Neuronal stem cell (in vitro differentiated cells): Measurements from ENCODE around the gene PARD3.

ENCODE experiments used
- DNase-seq: peaks from one replicate; pipeline ENCODE4 v3.0.0-alpha.2; 2013; ENCODE audit warnings: low spot score
- H2AFZ ChIP-seq: one replicate; pipeline ENCODE4 v1.6.1; 2013; ENCODE audit warnings: mild to moderate bottlenecking, low read length, inconsistent platforms
- H2AK5ac ChIP-seq: 2 replicates; pipeline ENCODE4 v1.6.1; 2013; ENCODE audit warnings: low read depth, mild to moderate bottlenecking, inconsistent platforms, low read length, moderate library complexity, mixed read lengths
- H2BK120ac ChIP-seq: 2 replicates; pipeline ENCODE4 v1.6.1; 2013; ENCODE audit warnings: low read depth, mild to moderate bottlenecking, inconsistent platforms, low read length, moderate library complexity, mixed read lengths
- H2BK12ac ChIP-seq: one replicate; pipeline ENCODE4 v1.6.1; 2013; ENCODE audit warnings: low read length, inconsistent platforms
- H2BK15ac ChIP-seq: 2 replicates; pipeline ENCODE4 v1.6.1; 2013; ENCODE audit warnings: mild to moderate bottlenecking, low read length, inconsistent platforms, mixed read lengths
- H2BK5ac ChIP-seq: one replicate; pipeline ENCODE4 v1.6.1; 2013; ENCODE audit warnings: inconsistent platforms, mild to moderate bottlenecking, low read length, moderate library complexity
- H3K14ac ChIP-seq: one replicate; pipeline ENCODE4 v1.6.1; 2013; ENCODE audit warnings: low read length, inconsistent platforms
- H3K18ac ChIP-seq: 2 replicates; pipeline ENCODE4 v1.6.1; 2013; ENCODE audit warnings: low read length, inconsistent platforms
- H3K23ac ChIP-seq: 2 replicates; pipeline ENCODE4 v1.6.1; 2013; ENCODE audit warnings: low read depth, mild to moderate bottlenecking, mixed read lengths, low read length, inconsistent platforms; ENCODE audit not compliant: poor library complexity
- H3K27ac ChIP-seq: replicated peaks from 3 replicates; pipeline ENCODE4 v1.5.1; 2013; ENCODE audit warnings: low read length, inconsistent platforms
- H3K27me3 ChIP-seq, 3 experiments: 2 replicates each; pipeline ENCODE4 v1.6.1; 2013; ENCODE audit warnings: low read length in 3 of 3, mild to moderate bottlenecking in 2 of 3, inconsistent platforms in 1 of 3, low read depth in 1 of 3, mixed read lengths in 1 of 3, moderate library complexity in 1 of 3; ENCODE audit not compliant: control insufficient read depth in 3 of 3, insufficient read depth in 3 of 3
- H3K36me3 ChIP-seq, 2 donors: replicated peaks in 1 of 2; 2 replicates each; pipeline ENCODE4 v1.6.1; 2013; ENCODE audit warnings: low read length in 2 of 2; ENCODE audit not compliant: control insufficient read depth in 2 of 2, insufficient read depth in 2 of 2
- H3K4ac ChIP-seq: 2 replicates; pipeline ENCODE4 v1.6.1; 2013; ENCODE audit warnings: inconsistent platforms, mild to moderate bottlenecking, low read length, moderate library complexity
- H3K4me1 ChIP-seq, 2 donors: 1 replicate in 1 of 2; 2 replicates in 1 of 2; pipeline ENCODE4 v1.6.1; 2013; ENCODE audit warnings: low read length in 2 of 2, low read depth in 1 of 2; ENCODE audit not compliant: control insufficient read depth in 2 of 2, insufficient read depth in 1 of 2
- H3K4me2 ChIP-seq: one replicate; pipeline ENCODE4 v1.6.1; 2013; ENCODE audit warnings: mild to moderate bottlenecking, low read length, inconsistent platforms; ENCODE audit not compliant: insufficient read depth, poor library complexity, severe bottlenecking
- H3K4me3 ChIP-seq, 2 donors: 2 replicates each; pipeline ENCODE4 v1.5.1; 2013; ENCODE audit warnings: low read length in 2 of 2, mild to moderate bottlenecking in 2 of 2, inconsistent platforms in 1 of 2, moderate library complexity in 1 of 2
- H3K79me1 ChIP-seq: one replicate; pipeline ENCODE4 v1.6.1; 2013; ENCODE audit warnings: low read depth, mild to moderate bottlenecking, inconsistent platforms, low read length, moderate library complexity
- H3K9ac ChIP-seq: one replicate; pipeline ENCODE4 v1.6.1; 2013; ENCODE audit warnings: mild to moderate bottlenecking, low read depth, low read length, inconsistent platforms; ENCODE audit not compliant: poor library complexity
- H3K9me3 ChIP-seq, 2 donors: replicated peaks in 1 of 2; 2 replicates each; pipeline versions ENCODE3 to v1.6.1; 2013; ENCODE audit warnings: low read length in 2 of 2, mild to moderate bottlenecking in 2 of 2, inconsistent platforms in 1 of 2, low read depth in 1 of 2, mixed read lengths in 1 of 2, moderate library complexity in 1 of 2; ENCODE audit not compliant: control insufficient read depth in 2 of 2, insufficient read depth in 1 of 2
- H4K8ac ChIP-seq: one replicate; pipeline ENCODE4 v1.6.1; 2013; ENCODE audit warnings: low read depth, mild to moderate bottlenecking, inconsistent platforms, low read length, moderate library complexity
- H4K91ac ChIP-seq: one replicate; pipeline ENCODE4 v1.6.1; 2013; ENCODE audit warnings: low read length, low read depth, mild to moderate bottlenecking, inconsistent platforms; ENCODE audit not compliant: poor library complexity
- WGBS, 2 donors: extraction: QIAGEN DNeasy Blood & Tissue Kit; methylation state at CpG; one replicate each; pipeline ENCODE4 v1.1.7; 2013; ENCODE audit warnings: missing lambda C conversion rate in 2 of 2, mixed read lengths in 1 of 2; ENCODE audit not compliant: insufficient read length in 2 of 2, insufficient replicate concordance in 1 of 2; ENCODE audit errors: extremely low coverage in 2 of 2; 5-methylcytosine and 5-hydroxymethylcytosine counted together

The PARD3 gene

DNA sequence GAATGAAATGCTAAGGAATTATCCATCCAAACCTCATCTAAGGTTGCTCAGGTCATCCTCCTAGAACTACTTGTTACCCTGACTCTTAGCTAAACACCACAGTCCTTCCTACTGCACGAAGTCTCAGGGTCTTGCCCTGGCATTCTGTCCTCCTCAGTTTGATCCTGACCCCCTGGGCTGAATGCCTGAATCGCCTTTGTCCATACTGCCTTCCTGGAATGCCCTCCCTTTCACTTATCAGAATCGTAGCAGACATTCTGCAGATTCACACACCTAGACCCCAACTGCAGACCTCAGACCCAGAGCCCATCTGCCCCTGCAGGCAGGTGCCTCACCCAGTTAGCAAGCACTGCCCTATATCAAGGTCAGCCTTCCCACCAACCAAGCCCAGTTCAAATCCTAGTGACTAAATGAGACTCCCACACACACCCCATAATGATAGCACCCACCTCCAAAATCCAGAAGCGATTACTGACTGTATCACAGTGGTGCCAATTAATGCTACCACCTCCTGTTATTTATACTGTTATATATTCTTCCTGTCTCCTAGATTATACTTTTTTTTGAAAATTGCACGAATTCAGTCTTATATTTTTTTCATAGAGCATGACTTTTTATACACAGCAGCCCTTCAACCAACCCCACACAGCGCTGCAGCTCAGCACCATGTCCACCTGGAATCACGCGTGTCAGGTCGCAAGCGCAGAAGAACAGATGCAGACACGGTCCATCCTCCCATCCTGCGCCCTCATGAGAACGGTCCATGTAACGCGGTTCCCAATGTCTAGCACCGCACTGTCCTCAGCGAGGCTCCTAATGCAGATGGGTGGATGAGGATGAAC, 3.7 kb downstream of the PARD3 start:
- Histone ChIP-seq H2AK5ac (no peak overlapping the region), H2BK120ac (no peak overlapping the region), H3K4me3 (peak overlapping the region in 1 of 2 donors; percentile 55), H2BK5ac (no peak overlapping the region), H3K9me3 (no peaks in the 10 kb centered on the region), H3K36me3 (no peaks in the 10 kb centered on the region), H3K79me1 (peaks cover 8% of the 10 kb centered on the region), H3K4me1 (peaks cover 19 to 41% of the 10 kb centered on the region in 2 donors), H3K9ac (no peak overlapping the region), H4K91ac (no peak overlapping the region), H2AFZ (no peak overlapping the region), H3K23ac (no peak overlapping the region), H3K27me3 (peaks cover 0 to 5% (median 2%) of the 10 kb centered on the region in 3 experiments), H3K27ac (no peak overlapping the region), H2BK12ac (no peak overlapping the region), H4K8ac (no peak overlapping the region), H3K14ac (no peak overlapping the region), H3K18ac (no peak overlapping the region), H2BK15ac (no peak overlapping the region), H3K4me2 (no peak overlapping the region), H3K4ac (no peak overlapping the region)
- WGBS, 2 donors: no CpG with 5 or more reads among the region's 17 CpGs
- no peak for DNase-seq

DNA sequence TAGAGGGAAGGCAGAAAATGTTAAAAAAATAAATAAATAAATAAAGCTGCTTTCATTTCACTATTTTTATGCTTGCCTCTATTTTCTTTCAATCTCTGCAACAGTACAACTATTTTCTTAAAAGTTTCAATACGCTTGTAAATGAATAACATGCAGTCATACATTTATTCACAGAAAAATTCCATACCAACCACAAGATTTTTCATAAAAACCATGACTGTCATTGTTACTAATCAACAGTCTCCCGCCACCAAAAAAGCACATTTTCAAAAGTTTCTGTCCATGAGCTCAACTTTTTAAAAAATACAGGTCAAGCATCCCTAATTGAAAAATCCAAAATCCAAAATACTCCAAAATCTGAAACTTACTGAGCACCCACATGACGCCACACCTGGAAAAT, 5.3 kb downstream of the PARD3 start:
- Histone ChIP-seq H2BK120ac (no peak overlapping the region), H3K14ac (no peak overlapping the region), H3K4me3 (no peak overlapping the region), H3K4me2 (no peak overlapping the region), H3K9ac (no peak overlapping the region), H3K4ac (no peak overlapping the region), H4K8ac (no peak overlapping the region), H2BK15ac (no peak overlapping the region), H3K27me3 (no peaks in the 10 kb centered on the region), H2AFZ (no peak overlapping the region), H3K23ac (no peak overlapping the region), H2AK5ac (no peak overlapping the region), H3K27ac (no peak overlapping the region), H2BK12ac (no peak overlapping the region), H3K18ac (no peak overlapping the region), H4K91ac (no peak overlapping the region), H3K79me1 (peaks cover 10% of the 10 kb centered on the region), H2BK5ac (no peak overlapping the region), H3K36me3 (no peaks in the 10 kb centered on the region), H3K4me1 (peaks cover 19 to 40% of the 10 kb centered on the region in 2 donors), H3K9me3 (no peaks in the 10 kb centered on the region)
- WGBS, 2 donors: no CpG with 5 or more reads among the region's 3 CpGs
- DNase-seq: no peak

DNA sequence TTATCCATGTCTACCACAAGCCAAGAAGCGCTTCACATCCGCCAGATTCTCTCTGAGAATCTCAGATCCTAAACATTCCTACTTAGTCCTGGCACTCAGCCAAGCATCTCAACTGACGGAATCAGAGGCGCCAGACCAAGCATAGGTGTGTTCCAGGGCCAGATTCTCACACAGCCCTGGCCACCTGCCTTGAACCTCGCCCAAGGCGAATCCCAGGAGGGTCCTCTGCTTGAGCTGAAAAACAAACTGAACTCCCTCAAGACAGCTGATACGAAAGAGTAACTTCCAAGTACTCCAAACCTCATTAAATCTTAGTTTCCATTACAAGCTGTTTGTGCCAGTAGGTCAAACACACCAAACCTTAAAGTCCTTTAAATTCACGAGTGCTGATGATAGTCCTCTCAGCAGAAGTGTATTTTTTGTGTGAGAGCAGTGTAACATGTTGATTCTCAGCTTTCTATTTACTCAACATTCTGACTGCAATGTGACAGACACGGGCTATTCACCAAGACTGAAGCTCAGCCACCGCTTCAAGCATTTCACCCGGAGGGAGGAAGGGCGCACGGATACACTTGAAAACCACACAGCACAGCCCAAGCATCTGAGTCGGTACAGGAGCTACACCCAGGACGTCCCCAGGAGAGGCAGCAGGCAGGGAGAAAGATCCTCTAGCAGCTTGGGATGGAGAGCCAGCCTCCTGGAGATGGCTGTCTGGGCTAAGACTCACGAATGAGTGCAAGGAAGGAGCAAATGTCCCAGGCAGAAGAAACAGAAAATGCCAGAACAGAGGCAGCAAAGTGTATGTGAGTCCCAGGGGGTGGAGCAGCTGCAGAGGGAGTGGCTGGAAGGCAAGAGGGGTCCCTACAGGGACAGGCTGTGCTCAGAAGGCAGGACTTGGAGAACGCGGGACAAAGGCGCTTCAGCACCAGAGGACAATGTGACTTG, 6.0 kb downstream of the PARD3 start:
- no peak overlapping the region for H3K14ac ChIP-seq
- no peak overlapping the region for H4K91ac ChIP-seq
- no peak overlapping the region for H4K8ac ChIP-seq
- H2BK5ac ChIP-seq: no peak overlapping the region
- H2AFZ ChIP-seq: peak overlapping the region; percentile 26
- DNase-seq: peak; percentile 44
- no peaks in the 10 kb centered on the region for H3K27me3 ChIP-seq
- no peak overlapping the region for H2BK12ac ChIP-seq
- no peak overlapping the region for H3K9ac ChIP-seq
- no peak overlapping the region for H3K23ac ChIP-seq
- peak overlapping the region; percentile 27 for H3K27ac ChIP-seq
- H2BK15ac ChIP-seq: no peak overlapping the region
- H3K18ac ChIP-seq: peak overlapping the region; percentile 79
- WGBS, 2 donors: no CpG with 5 or more reads among the region's 19 CpGs
- no peaks in the 10 kb centered on the region for H3K36me3 ChIP-seq
- H3K4me2 ChIP-seq: peak overlapping the region; percentile 62
- no peak overlapping the region for H3K4ac ChIP-seq
- no peak overlapping the region for H2AK5ac ChIP-seq
- H3K4me3 ChIP-seq: peak overlapping the region in 1 of 2 donors; percentile 27
- peaks cover 19 to 40% of the 10 kb centered on the region in 2 donors for H3K4me1 ChIP-seq
- H3K9me3 ChIP-seq: no peaks in the 10 kb centered on the region
- H3K79me1 ChIP-seq: peaks cover 10% of the 10 kb centered on the region
- H2BK120ac ChIP-seq: no peak overlapping the region

DNA sequence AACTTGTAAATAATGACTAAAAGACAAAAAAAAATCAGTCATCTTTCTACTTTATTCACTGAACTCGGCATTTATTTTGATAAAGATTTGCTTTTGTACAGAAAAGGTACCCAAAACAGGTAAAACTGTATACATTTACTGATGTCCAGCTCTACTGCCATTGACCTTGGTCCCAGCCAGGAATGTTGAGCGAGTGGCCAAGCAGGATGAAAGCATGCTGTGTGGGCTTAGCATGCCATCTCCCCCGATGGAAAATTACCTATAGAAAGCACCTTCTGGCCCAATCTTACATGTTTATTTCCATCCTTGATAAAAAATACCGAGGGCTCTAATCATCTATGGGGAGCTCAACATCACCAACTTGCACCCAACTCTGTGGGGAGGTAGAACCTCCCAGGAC, 6.8 kb downstream of the PARD3 start:
- no peak overlapping the region for H3K4ac ChIP-seq

More for the DNA sequence above, 6.8 kb downstream of the PARD3 start:
- no peak for DNase-seq
- Histone ChIP-seq H3K4me3 (no peak overlapping the region), H3K36me3 (peaks cover 0 to 2% of the 10 kb centered on the region in 2 donors), H4K8ac (no peak overlapping the region), H4K91ac (no peak overlapping the region), H3K18ac (no peak overlapping the region), H2BK12ac (no peak overlapping the region), H2BK5ac (no peak overlapping the region), H3K9ac (no peak overlapping the region), H3K14ac (no peak overlapping the region), H2BK120ac (no peak overlapping the region), H3K4me1 (peaks cover 18 to 38% of the 10 kb centered on the region in 2 donors), H3K27me3 (no peaks in the 10 kb centered on the region), H3K4me2 (no peak overlapping the region), H3K79me1 (peaks cover 10% of the 10 kb centered on the region), H3K23ac (no peak overlapping the region), H2AFZ (no peak overlapping the region), H3K27ac (no peak overlapping the region), H2AK5ac (no peak overlapping the region), H3K9me3 (no peaks in the 10 kb centered on the region), H2BK15ac (no peak overlapping the region)
- WGBS, 2 donors: no CpG with 5 or more reads among the region's 4 CpGs
